Keratinocyte (primary cell): ENCODE measurements around the gene CDH13. TPM values are rescaled to one million over a fixed set of nuclear protein-coding genes. Genes with fewer than 3 reads are reported as not detected.

Experiments used
- DNase-seq: peaks from one replicate; pipeline ENCODE4 v3.0.0-alpha.2; 2011; ENCODE audit warnings: low read depth, missing footprints, low spot score
- FAIRE-seq: peaks from 2 replicates; lab custom pipeline; 2011; peaks lifted over from hg19 to GRCh38; lab: Jason Lieb, UNC
- H2AFZ ChIP-seq: 2 replicates; pipeline ENCODE4 v1.6.0; 2012; ENCODE audit warnings: low read length, control low read depth, inconsistent platforms; ENCODE audit not compliant: control insufficient read depth
- H3K27ac ChIP-seq: 2 replicates; pipeline ENCODE4 v1.5.1; 2011; ENCODE audit warnings: low read length; ENCODE audit not compliant: control insufficient read depth, insufficient read depth
- H3K27me3 ChIP-seq: 3 replicates; pipeline ENCODE4 v1.6.0; 2011; ENCODE audit warnings: low read length; ENCODE audit not compliant: control insufficient read depth, insufficient read depth; ENCODE audit errors: extremely low read depth
- H3K36me3 ChIP-seq, 2 experiments: 2 replicates in 1 of 2; 3 replicates in 1 of 2; pipeline ENCODE4 v1.5.1; 2011; ENCODE audit warnings: low read length in 2 of 2, mild to moderate bottlenecking in 1 of 2; ENCODE audit not compliant: control insufficient read depth in 2 of 2, insufficient read depth in 2 of 2; ENCODE audit errors: extremely low read depth in 1 of 2
- H3K4me1 ChIP-seq: 3 replicates; pipeline ENCODE4 v1.5.1; 2011; ENCODE audit warnings: low read length; ENCODE audit not compliant: control insufficient read depth, insufficient read depth; ENCODE audit errors: extremely low read depth
- H3K4me2 ChIP-seq: 3 replicates; pipeline ENCODE4 v1.6.0; 2011; ENCODE audit warnings: low read depth, low read length; ENCODE audit not compliant: control insufficient read depth, insufficient read depth; ENCODE audit errors: extremely low read depth
- H3K4me3 ChIP-seq, 3 experiments: fragments of 200-600 bp in 1 of 3; sonication (generic) in 1 of 3; 2 replicates in 2 of 3; 3 replicates in 1 of 3; pipeline ENCODE4 v1.5.1; 2011 to 2016; ENCODE audit warnings: low read length in 3 of 3, mild to moderate bottlenecking in 3 of 3, control low read depth in 2 of 3, inconsistent platforms in 1 of 3, low read depth in 1 of 3, mixed read lengths in 1 of 3, mixed run types in 1 of 3, moderate library complexity in 1 of 3; ENCODE audit not compliant: control insufficient read depth in 2 of 3, insufficient read depth in 2 of 3; ENCODE audit errors: extremely low read depth in 1 of 3
- H3K79me2 ChIP-seq: 2 replicates; pipeline ENCODE4 v1.6.0; 2012; ENCODE audit warnings: low read length; ENCODE audit not compliant: control insufficient read depth, insufficient read depth
- H3K9ac ChIP-seq: 3 replicates; pipeline ENCODE4 v1.6.0; 2011; ENCODE audit warnings: low read length; ENCODE audit not compliant: control insufficient read depth, insufficient read depth; ENCODE audit errors: extremely low read depth
- H3K9me1 ChIP-seq: 3 replicates; pipeline ENCODE4 v1.6.0; 2011; ENCODE audit warnings: low read length; ENCODE audit not compliant: control insufficient read depth, insufficient read depth; ENCODE audit errors: extremely low read depth
- H3K9me3 ChIP-seq: 2 replicates; pipeline ENCODE4 v1.5.1; 2012; ENCODE audit warnings: low read depth, low read length; ENCODE audit not compliant: control insufficient read depth
- H4K20me1 ChIP-seq: 3 replicates; pipeline ENCODE4 v1.6.0; 2011; ENCODE audit warnings: low read length; ENCODE audit not compliant: control insufficient read depth, insufficient read depth; ENCODE audit errors: extremely low read depth
- EZH2 ChIP-seq: IDR thresholded peaks from one replicate; pipeline ENCODE4 v1.6.1; 2012; ENCODE audit warnings: inconsistent platforms, mild to moderate bottlenecking, low read length, moderate library complexity
- dilution Hi-C: fragments of 300-500 bp; cut with MboI; formaldehyde crosslinking; loops from one replicate; pipeline ENCODE4 v1.7.0; 2020; ENCODE audit warnings: low sequenced_read_pairs; ENCODE audit not compliant: extremely low pct_ligation_motif_present
- polyA plus RNA-seq, 5 experiments: library from polyadenylated mRNA; depleted of rRNA in 3 of 5; stranded (reverse) in 3 of 5; stranded (forward) in 1 of 5; unstranded in 1 of 5; fragments of >200 nt; gene quantifications; 1 replicate in 1 of 5; 2 replicates in 3 of 5; 3 replicates in 1 of 5; pipeline versions ENCODE4 v1.2.1 to v1.2.3, GENCODE V29; 2011 to 2012; ENCODE audit warnings: missing spikeins in 2 of 5, low read depth in 1 of 5, low replicate concordance in 1 of 5
- TF ChIP-seq, protein P1 (sequence below), 3 experiments: IDR thresholded peaks in 1 of 3; conservative IDR thresholded peaks in 1 of 3; optimal IDR thresholded peaks in 1 of 3; 2 replicates in 2 of 3; 3 replicates in 1 of 3; pipeline versions ENCODE3 to v1.5.1; 2011; ENCODE audit warnings: low read length in 3 of 3, mild to moderate bottlenecking in 3 of 3, moderate library complexity in 2 of 3, control low read depth in 1 of 3, inconsistent platforms in 1 of 3; ENCODE audit not compliant: insufficient read depth in 2 of 3; ENCODE audit errors: extremely low read depth in 1 of 3

The CDH13 gene
- polyA plus RNA-seq, 1 donor (not counting 4 experiments of a cell fraction or from before 2014, with no cell fraction given) = 111 TPM

GRCh38 chr16:82860071-82860470 lies 233.3 kb downstream of the CDH13 start:
- Histone ChIP-seq H3K27ac (no peak overlapping the region), H3K9ac (no peak overlapping the region), H2AFZ (no peak overlapping the region), H4K20me1 (no peaks in the 10 kb centered on the region), H3K9me3 (peaks cover 2% of the 10 kb centered on the region), H3K4me2 (no peak overlapping the region), H3K4me3 (no peak overlapping the region), H3K4me1 (no peaks in the 10 kb centered on the region), H3K36me3 (peaks cover 0 to 5% of the 10 kb centered on the region in 2 experiments), H3K27me3 (no peaks in the 10 kb centered on the region), H3K79me2 (peaks cover 3% of the 10 kb centered on the region), H3K9me1 (no peaks in the 10 kb centered on the region)
- dilution Hi-C loops = no loop called here
- FAIRE-seq = no peak
- DNase-seq = no peak
- no peak for TF ChIP-seq EZH2
- TF ChIP-seq, protein P1, sequence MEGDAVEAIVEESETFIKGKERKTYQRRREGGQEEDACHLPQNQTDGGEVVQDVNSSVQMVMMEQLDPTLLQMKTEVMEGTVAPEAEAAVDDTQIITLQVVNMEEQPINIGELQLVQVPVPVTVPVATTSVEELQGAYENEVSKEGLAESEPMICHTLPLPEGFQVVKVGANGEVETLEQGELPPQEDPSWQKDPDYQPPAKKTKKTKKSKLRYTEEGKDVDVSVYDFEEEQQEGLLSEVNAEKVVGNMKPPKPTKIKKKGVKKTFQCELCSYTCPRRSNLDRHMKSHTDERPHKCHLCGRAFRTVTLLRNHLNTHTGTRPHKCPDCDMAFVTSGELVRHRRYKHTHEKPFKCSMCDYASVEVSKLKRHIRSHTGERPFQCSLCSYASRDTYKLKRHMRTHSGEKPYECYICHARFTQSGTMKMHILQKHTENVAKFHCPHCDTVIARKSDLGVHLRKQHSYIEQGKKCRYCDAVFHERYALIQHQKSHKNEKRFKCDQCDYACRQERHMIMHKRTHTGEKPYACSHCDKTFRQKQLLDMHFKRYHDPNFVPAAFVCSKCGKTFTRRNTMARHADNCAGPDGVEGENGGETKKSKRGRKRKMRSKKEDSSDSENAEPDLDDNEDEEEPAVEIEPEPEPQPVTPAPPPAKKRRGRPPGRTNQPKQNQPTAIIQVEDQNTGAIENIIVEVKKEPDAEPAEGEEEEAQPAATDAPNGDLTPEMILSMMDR (optimal IDR thresholded peaks at IDR 0.05 in 1 of 3, IDR thresholded peaks at IDR 0.05 in 1 of 3, conservative IDR thresholded peaks at IDR 0.05 in 1 of 3; ENCODE audit: extremely low read depth in 1 of 3, insufficient read depth in 2 of 3, low read length in 3 of 3) = no peak

- Histone ChIP-seq H3K27me3 (no peaks in the 10 kb centered on the region), H3K9me1 (no peaks in the 10 kb centered on the region), H3K9ac (no peak overlapping the region), H3K79me2 (peaks cover 4% of the 10 kb centered on the region), H2AFZ (no peak overlapping the region), H3K27ac (no peak overlapping the region), H3K4me2 (no peak overlapping the region), H3K4me1 (no peaks in the 10 kb centered on the region), H3K4me3 (no peak overlapping the region), H3K9me3 (peaks cover 6% of the 10 kb centered on the region), H4K20me1 (no peaks in the 10 kb centered on the region), H3K36me3 (peaks cover 0 to 8% of the 10 kb centered on the region in 2 experiments)
- TF ChIP-seq, protein P1 (optimal IDR thresholded peaks at IDR 0.05 in 1 of 3, IDR thresholded peaks at IDR 0.05 in 1 of 3, conservative IDR thresholded peaks at IDR 0.05 in 1 of 3; ENCODE audit: extremely low read depth in 1 of 3, insufficient read depth in 2 of 3, low read length in 3 of 3) = no peak
- no peak for TF ChIP-seq EZH2
- no peak for FAIRE-seq
- dilution Hi-C loops = no loop called here
- no peak for DNase-seq
These were observed 235.3 kb downstream of the CDH13 start for GRCh38 chr16:82862057-82862456.
